ENCODE data around the gene LAMC3.

LAMC3 gene

GRCh38 chr9:131013015-131013755, 4.2 kb downstream of the LAMC3 start:
- no peak for FAIRE-seq

GRCh38 chr9:131013771-131014676, 5.0 kb downstream of the LAMC3 start:
- FAIRE-seq = no peak

GRCh38 chr9:131015112-131015511, 6.1 kb downstream of the LAMC3 start:
- no peak for FAIRE-seq

- FAIRE-seq = no peak
These were observed 7.0 kb downstream of the LAMC3 start for GRCh38 chr9:131015876-131016397.

- no peak for FAIRE-seq
These were observed 8.1 kb downstream of the LAMC3 start for GRCh38 chr9:131017067-131017466.

GRCh38 chr9:131018621-131019020, 9.6 kb downstream of the LAMC3 start:
- FAIRE-seq = no peak

GRCh38 chr9:131019388-131020239, 10.6 kb downstream of the LAMC3 start:
- no peak for FAIRE-seq

- no peak for FAIRE-seq
These were observed 11.4 kb downstream of the LAMC3 start for GRCh38 chr9:131020388-131020787.

- no peak for FAIRE-seq
These were observed 11.9 kb downstream of the LAMC3 start for GRCh38 chr9:131020862-131021261.

- no peak for FAIRE-seq
These were observed 12.8 kb downstream of the LAMC3 start for GRCh38 chr9:131021785-131022184.

- FAIRE-seq = no peak
These were observed 16.2 kb downstream of the LAMC3 start for GRCh38 chr9:131024978-131025868.

GRCh38 chr9:131025953-131026858, 17.2 kb downstream of the LAMC3 start:
- no peak for FAIRE-seq

- FAIRE-seq = no peak
These were observed 18.3 kb downstream of the LAMC3 start for GRCh38 chr9:131027048-131027871.

- FAIRE-seq = no peak
These were observed 18.9 kb downstream of the LAMC3 start for GRCh38 chr9:131027872-131028179.

GRCh38 chr9:131028221-131028884, 19.4 kb downstream of the LAMC3 start:
- no peak for FAIRE-seq

- FAIRE-seq = no peak
These were observed 20.1 kb downstream of the LAMC3 start for GRCh38 chr9:131028931-131029573.

GRCh38 chr9:131029574-131029952, 20.6 kb downstream of the LAMC3 start:
- FAIRE-seq = no peak

- FAIRE-seq = no peak
These were observed 21.4 kb downstream of the LAMC3 start for GRCh38 chr9:131030239-131031004.

Measured in A204.1 (cell line).